ENCODE data around the gene RAX2.

DNA sequence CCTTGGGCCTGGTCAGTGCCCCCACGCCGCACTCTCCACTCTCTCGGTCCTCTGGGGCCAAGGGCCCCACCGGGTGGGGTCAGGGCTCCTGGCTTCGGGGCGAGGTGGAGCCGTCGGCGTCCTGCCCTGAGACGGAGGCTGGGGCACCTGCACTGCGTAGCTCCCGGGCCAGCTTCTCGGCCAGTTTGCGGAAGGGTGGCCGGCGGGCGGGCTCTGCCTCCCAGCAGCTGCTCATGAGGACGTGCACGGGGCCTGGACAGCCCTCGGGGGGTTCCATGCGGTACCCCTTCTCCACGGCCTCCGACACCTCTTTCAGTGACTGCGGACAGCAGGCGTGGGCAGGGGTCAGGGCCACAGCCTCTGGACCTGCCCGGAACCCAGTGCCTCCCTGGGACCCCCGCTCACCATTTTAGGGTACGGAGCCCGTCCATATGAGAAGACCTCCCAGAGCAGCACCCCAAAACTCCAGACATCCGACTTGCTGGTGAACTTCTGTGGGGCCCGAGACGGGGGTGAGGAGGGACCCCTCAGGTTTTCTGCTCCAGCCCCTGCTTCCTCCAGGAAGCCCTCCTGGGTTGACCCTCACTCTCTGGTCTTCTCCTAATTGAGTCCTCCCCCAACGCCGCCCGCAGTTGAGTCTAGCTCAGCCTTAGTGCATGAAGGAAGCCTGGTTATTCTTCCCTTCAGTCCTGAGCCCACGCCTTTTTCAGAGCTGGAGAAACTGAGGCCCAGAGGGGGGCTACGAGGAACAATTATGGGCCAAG, 6.3 kb upstream of the RAX2 start:
- no peak for TF ChIP-seq POLR2A (IDR thresholded peaks at IDR 0.05)
- TF ChIP-seq, protein P1, sequence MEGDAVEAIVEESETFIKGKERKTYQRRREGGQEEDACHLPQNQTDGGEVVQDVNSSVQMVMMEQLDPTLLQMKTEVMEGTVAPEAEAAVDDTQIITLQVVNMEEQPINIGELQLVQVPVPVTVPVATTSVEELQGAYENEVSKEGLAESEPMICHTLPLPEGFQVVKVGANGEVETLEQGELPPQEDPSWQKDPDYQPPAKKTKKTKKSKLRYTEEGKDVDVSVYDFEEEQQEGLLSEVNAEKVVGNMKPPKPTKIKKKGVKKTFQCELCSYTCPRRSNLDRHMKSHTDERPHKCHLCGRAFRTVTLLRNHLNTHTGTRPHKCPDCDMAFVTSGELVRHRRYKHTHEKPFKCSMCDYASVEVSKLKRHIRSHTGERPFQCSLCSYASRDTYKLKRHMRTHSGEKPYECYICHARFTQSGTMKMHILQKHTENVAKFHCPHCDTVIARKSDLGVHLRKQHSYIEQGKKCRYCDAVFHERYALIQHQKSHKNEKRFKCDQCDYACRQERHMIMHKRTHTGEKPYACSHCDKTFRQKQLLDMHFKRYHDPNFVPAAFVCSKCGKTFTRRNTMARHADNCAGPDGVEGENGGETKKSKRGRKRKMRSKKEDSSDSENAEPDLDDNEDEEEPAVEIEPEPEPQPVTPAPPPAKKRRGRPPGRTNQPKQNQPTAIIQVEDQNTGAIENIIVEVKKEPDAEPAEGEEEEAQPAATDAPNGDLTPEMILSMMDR (IDR thresholded peaks at IDR 0.05): no peak
